Measurements from ENCODE around the gene KCND2.

KCND2 gene

GRCh38 chr7:120740348-120740747 lies 467.4 kb downstream of the KCND2 start:
- Histone ChIP-seq H3K23ac (ENCODE audit: low read depth, low read length, poor library complexity) (no peak overlapping the region), H3K27ac (replicated peaks; ENCODE audit: low read length) (no peak overlapping the region), H4K91ac (ENCODE audit: low read depth, low read length, poor library complexity) (no peak overlapping the region), H3K36me3 (replicated peaks in 1 of 2; ENCODE audit: control insufficient read depth in 2 of 2, insufficient read depth in 2 of 2, low read length in 2 of 2) (no peaks in the 10 kb centered on the region), H3K4me1 (ENCODE audit: control insufficient read depth in 2 of 2, insufficient read depth in 1 of 2, low read depth in 1 of 2, low read length in 2 of 2) (peaks cover 1 to 17% of the 10 kb centered on the region in 2 donors), H2BK15ac (ENCODE audit: low read length) (no peak overlapping the region), H3K79me1 (ENCODE audit: low read depth, low read length) (no peaks in the 10 kb centered on the region), H3K18ac (ENCODE audit: low read length) (no peak overlapping the region), H2BK5ac (ENCODE audit: low read length) (no peak overlapping the region), H3K4ac (ENCODE audit: low read length) (no peak overlapping the region), H3K4me2 (ENCODE audit: insufficient read depth, low read length, poor library complexity, severe bottlenecking) (no peak overlapping the region), H3K9ac (ENCODE audit: low read depth, low read length, poor library complexity) (no peak overlapping the region), H3K4me3 (ENCODE audit: low read length in 2 of 2) (no peak overlapping the region), H2AK5ac (ENCODE audit: low read depth, low read length) (no peak overlapping the region), H3K9me3 (replicated peaks in 1 of 2; ENCODE audit: control insufficient read depth in 2 of 2, insufficient read depth in 1 of 2, low read depth in 1 of 2, low read length in 2 of 2) (no peaks in the 10 kb centered on the region), H3K27me3 (ENCODE audit: control insufficient read depth in 3 of 3, insufficient read depth in 3 of 3, low read depth in 1 of 3, low read length in 3 of 3) (no peaks in the 10 kb centered on the region), H4K8ac (ENCODE audit: low read depth, low read length) (no peak overlapping the region), H2BK12ac (ENCODE audit: low read length) (no peak overlapping the region), H2BK120ac (ENCODE audit: low read depth, low read length) (no peak overlapping the region), H2AFZ (ENCODE audit: low read length) (peak overlapping the region; percentile 60), H3K14ac (ENCODE audit: low read length) (no peak overlapping the region)
- WGBS, 2 donors (ENCODE audit: extremely low coverage in 2 of 2, insufficient read length in 2 of 2, insufficient replicate concordance in 1 of 2), result no CpG with 5 or more reads among the region's 3 CpGs
- no peak for DNase-seq (ENCODE audit: low spot score)

- Histone ChIP-seq H3K4ac (ENCODE audit: low read length) (no peak overlapping the region), H2BK12ac (ENCODE audit: low read length) (no peak overlapping the region), H3K4me1 (ENCODE audit: control insufficient read depth in 2 of 2, insufficient read depth in 1 of 2, low read depth in 1 of 2, low read length in 2 of 2) (peaks cover 1 to 17% of the 10 kb centered on the region in 2 donors), H2BK120ac (ENCODE audit: low read depth, low read length) (no peak overlapping the region), H3K79me1 (ENCODE audit: low read depth, low read length) (no peaks in the 10 kb centered on the region), H3K14ac (ENCODE audit: low read length) (no peak overlapping the region), H3K4me2 (ENCODE audit: insufficient read depth, low read length, poor library complexity, severe bottlenecking) (no peak overlapping the region), H4K91ac (ENCODE audit: low read depth, low read length, poor library complexity) (no peak overlapping the region), H2BK15ac (ENCODE audit: low read length) (no peak overlapping the region), H3K18ac (ENCODE audit: low read length) (no peak overlapping the region), H3K27me3 (ENCODE audit: control insufficient read depth in 3 of 3, insufficient read depth in 3 of 3, low read depth in 1 of 3, low read length in 3 of 3) (no peaks in the 10 kb centered on the region), H3K23ac (ENCODE audit: low read depth, low read length, poor library complexity) (no peak overlapping the region), H4K8ac (ENCODE audit: low read depth, low read length) (no peak overlapping the region), H3K36me3 (replicated peaks in 1 of 2; ENCODE audit: control insufficient read depth in 2 of 2, insufficient read depth in 2 of 2, low read length in 2 of 2) (no peaks in the 10 kb centered on the region), H2BK5ac (ENCODE audit: low read length) (no peak overlapping the region), H2AK5ac (ENCODE audit: low read depth, low read length) (no peak overlapping the region), H2AFZ (ENCODE audit: low read length) (peak overlapping the region; percentile 85), H3K9me3 (replicated peaks in 1 of 2; ENCODE audit: control insufficient read depth in 2 of 2, insufficient read depth in 1 of 2, low read depth in 1 of 2, low read length in 2 of 2) (no peaks in the 10 kb centered on the region), H3K27ac (replicated peaks; ENCODE audit: low read length) (no peak overlapping the region), H3K4me3 (ENCODE audit: low read length in 2 of 2) (no peak overlapping the region), H3K9ac (ENCODE audit: low read depth, low read length, poor library complexity) (no peak overlapping the region)
- no CpG with 5 or more reads among the region's 7 CpGs for WGBS, 2 donors (ENCODE audit: extremely low coverage in 2 of 2, insufficient read length in 2 of 2, insufficient replicate concordance in 1 of 2)
- DNase-seq (ENCODE audit: low spot score), result no peak
Measured at GRCh38 chr7:120741371-120742042, 468.5 kb downstream of the KCND2 start.

DNA sequence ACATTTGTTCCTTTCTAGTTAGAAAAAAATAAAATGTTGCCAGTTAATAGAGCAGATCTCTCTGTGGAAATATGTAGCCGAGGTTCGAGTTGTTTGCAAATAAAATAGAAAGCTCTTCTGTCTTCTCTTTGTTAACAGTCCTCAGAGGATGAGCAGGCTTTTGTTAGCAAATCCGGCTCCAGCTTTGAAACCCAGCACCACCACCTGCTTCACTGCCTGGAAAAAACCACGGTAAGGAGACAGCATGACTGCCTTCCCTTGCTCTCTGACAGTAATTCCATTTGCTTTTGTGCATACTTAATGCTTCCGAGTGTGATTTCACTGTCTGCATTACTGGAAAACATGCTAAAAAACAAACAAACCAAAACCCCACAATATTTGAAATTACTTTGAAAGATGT lies 469.4 kb downstream of the KCND2 start:
- Histone ChIP-seq H3K4me1 (ENCODE audit: control insufficient read depth in 2 of 2, insufficient read depth in 1 of 2, low read depth in 1 of 2, low read length in 2 of 2) (peaks cover 1 to 17% of the 10 kb centered on the region in 2 donors), H3K9me3 (replicated peaks in 1 of 2; ENCODE audit: control insufficient read depth in 2 of 2, insufficient read depth in 1 of 2, low read depth in 1 of 2, low read length in 2 of 2) (no peaks in the 10 kb centered on the region), H2BK15ac (ENCODE audit: low read length) (no peak overlapping the region), H2BK120ac (ENCODE audit: low read depth, low read length) (no peak overlapping the region), H3K27ac (replicated peaks; ENCODE audit: low read length) (no peak overlapping the region), H3K36me3 (replicated peaks in 1 of 2; ENCODE audit: control insufficient read depth in 2 of 2, insufficient read depth in 2 of 2, low read length in 2 of 2) (no peaks in the 10 kb centered on the region), H3K23ac (ENCODE audit: low read depth, low read length, poor library complexity) (no peak overlapping the region), H3K9ac (ENCODE audit: low read depth, low read length, poor library complexity) (no peak overlapping the region), H2AK5ac (ENCODE audit: low read depth, low read length) (no peak overlapping the region), H2AFZ (ENCODE audit: low read length) (peak overlapping the region; percentile 85), H4K8ac (ENCODE audit: low read depth, low read length) (no peak overlapping the region), H4K91ac (ENCODE audit: low read depth, low read length, poor library complexity) (no peak overlapping the region), H3K14ac (ENCODE audit: low read length) (no peak overlapping the region), H3K79me1 (ENCODE audit: low read depth, low read length) (no peaks in the 10 kb centered on the region), H2BK12ac (ENCODE audit: low read length) (no peak overlapping the region), H3K4me2 (ENCODE audit: insufficient read depth, low read length, poor library complexity, severe bottlenecking) (no peak overlapping the region), H2BK5ac (ENCODE audit: low read length) (no peak overlapping the region), H3K18ac (ENCODE audit: low read length) (no peak overlapping the region), H3K27me3 (ENCODE audit: control insufficient read depth in 3 of 3, insufficient read depth in 3 of 3, low read depth in 1 of 3, low read length in 3 of 3) (no peaks in the 10 kb centered on the region), H3K4ac (ENCODE audit: low read length) (no peak overlapping the region), H3K4me3 (ENCODE audit: low read length in 2 of 2) (peak overlapping the region in 1 of 2 donors; percentile 14)
- DNase-seq (ENCODE audit: low spot score), result peak; percentile 36
- no CpG with 5 or more reads among the region's 5 CpGs for WGBS, 2 donors (ENCODE audit: extremely low coverage in 2 of 2, insufficient read length in 2 of 2, insufficient replicate concordance in 1 of 2)

DNA sequence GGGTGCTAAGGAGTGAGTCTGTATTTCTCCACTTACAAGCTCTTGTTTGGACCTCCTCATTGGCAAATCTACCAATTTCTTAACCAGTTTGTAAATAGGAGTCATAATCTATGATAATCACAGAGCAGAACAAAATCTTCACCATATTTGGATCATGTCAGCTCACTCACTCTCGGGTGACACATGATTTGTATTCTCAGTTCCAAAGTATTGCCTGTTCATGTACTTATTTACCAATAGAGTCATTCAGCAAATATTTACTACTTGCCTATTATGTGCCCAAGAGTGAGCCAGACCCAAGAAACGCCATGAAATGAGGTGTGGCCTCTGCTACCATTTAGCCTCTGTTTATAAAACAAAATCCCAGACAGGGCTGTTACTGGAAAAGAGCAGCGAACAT lies 470.2 kb downstream of the KCND2 start:
- H2BK12ac ChIP-seq (ENCODE audit: low read length), result no peak overlapping the region
- no peak for DNase-seq (ENCODE audit: low spot score)
- peak overlapping the region; percentile 44 for H3K18ac ChIP-seq (ENCODE audit: low read length)
- no peak overlapping the region for H4K91ac ChIP-seq (ENCODE audit: low read depth, low read length, poor library complexity)
- no peak overlapping the region for H3K4ac ChIP-seq (ENCODE audit: low read length)
- no peak overlapping the region for H3K4me3 ChIP-seq (ENCODE audit: low read length in 2 of 2)
- no peak overlapping the region for H2BK120ac ChIP-seq (ENCODE audit: low read depth, low read length)
- H2BK5ac ChIP-seq (ENCODE audit: low read length), result no peak overlapping the region
- H3K79me1 ChIP-seq (ENCODE audit: low read depth, low read length), result no peaks in the 10 kb centered on the region
- H3K36me3 ChIP-seq (replicated peaks in 1 of 2; ENCODE audit: control insufficient read depth in 2 of 2, insufficient read depth in 2 of 2, low read length in 2 of 2), result no peaks in the 10 kb centered on the region
- H4K8ac ChIP-seq (ENCODE audit: low read depth, low read length), result no peak overlapping the region
- H3K9ac ChIP-seq (ENCODE audit: low read depth, low read length, poor library complexity), result no peak overlapping the region
- no peak overlapping the region for H3K23ac ChIP-seq (ENCODE audit: low read depth, low read length, poor library complexity)
- H2BK15ac ChIP-seq (ENCODE audit: low read length), result no peak overlapping the region
- no peaks in the 10 kb centered on the region for H3K9me3 ChIP-seq (replicated peaks in 1 of 2; ENCODE audit: control insufficient read depth in 2 of 2, insufficient read depth in 1 of 2, low read depth in 1 of 2, low read length in 2 of 2)
- no peak overlapping the region for H3K14ac ChIP-seq (ENCODE audit: low read length)
- H3K4me1 ChIP-seq (ENCODE audit: control insufficient read depth in 2 of 2, insufficient read depth in 1 of 2, low read depth in 1 of 2, low read length in 2 of 2), result peaks cover 1 to 17% of the 10 kb centered on the region in 2 donors
- no peak overlapping the region for H3K27ac ChIP-seq (replicated peaks; ENCODE audit: low read length)
- no peak overlapping the region for H2AK5ac ChIP-seq (ENCODE audit: low read depth, low read length)
- no peaks in the 10 kb centered on the region for H3K27me3 ChIP-seq (ENCODE audit: control insufficient read depth in 3 of 3, insufficient read depth in 3 of 3, low read depth in 1 of 3, low read length in 3 of 3)
- no CpG with 5 or more reads among the region's 3 CpGs for WGBS, 2 donors (ENCODE audit: extremely low coverage in 2 of 2, insufficient read length in 2 of 2, insufficient replicate concordance in 1 of 2)
- no peak overlapping the region for H3K4me2 ChIP-seq (ENCODE audit: insufficient read depth, low read length, poor library complexity, severe bottlenecking)
- peak overlapping the region; percentile 85 for H2AFZ ChIP-seq (ENCODE audit: low read length)

All from neuronal stem cell (in vitro differentiated cells).